ENCODE data around the gene NNMT.

Gene NNMT

GRCh38 chr11:114342476-114342875 lies 46.3 kb downstream of the NNMT start:
- H3K27ac ChIP-seq = no peak overlapping the region
- no peak for DNase-seq (ENCODE audit: low read depth, low spot score)

GRCh38 chr11:114343020-114343419 lies 46.8 kb downstream of the NNMT start:
- DNase-seq (ENCODE audit: low read depth, low spot score) = no peak
- H3K27ac ChIP-seq = no peak overlapping the region

- no peak for DNase-seq (ENCODE audit: low read depth, low spot score)
- no peak overlapping the region for H3K27ac ChIP-seq
These were observed 47.3 kb downstream of the NNMT start for GRCh38 chr11:114343493-114343892.

GRCh38 chr11:114344494-114344893 lies 48.3 kb downstream of the NNMT start:
- no peak overlapping the region for H3K27ac ChIP-seq
- no peak for DNase-seq (ENCODE audit: low read depth, low spot score)

- no peak for DNase-seq (ENCODE audit: low read depth, low spot score)
These were observed 49.5 kb downstream of the NNMT start for GRCh38 chr11:114345575-114346222.

GRCh38 chr11:114346709-114347141 lies 50.5 kb downstream of the NNMT start:
- no peak overlapping the region for H3K27ac ChIP-seq
- DNase-seq (ENCODE audit: low read depth, low spot score) = no peak

More at GRCh38 chr11:114345575-114346222, 49.5 kb downstream of the NNMT start:
- no peak overlapping the region for H3K27ac ChIP-seq

GRCh38 chr11:114348200-114349191 lies 52.3 kb downstream of the NNMT start:
- peak; percentile 20 for DNase-seq (ENCODE audit: low read depth, low spot score)
- no peak overlapping the region for H3K27ac ChIP-seq

GRCh38 chr11:114350022-114350421 lies 53.8 kb downstream of the NNMT start:
- DNase-seq (ENCODE audit: low read depth, low spot score) = no peak
- no peak overlapping the region for H3K27ac ChIP-seq

- H3K27ac ChIP-seq = no peak overlapping the region
- DNase-seq (ENCODE audit: low read depth, low spot score) = no peak
These were observed 57.2 kb downstream of the NNMT start for GRCh38 chr11:114353443-114353842.

GRCh38 chr11:114354076-114354475 lies 57.9 kb downstream of the NNMT start:
- no peak overlapping the region for H3K27ac ChIP-seq
- peak; percentile 90 for DNase-seq (ENCODE audit: low read depth, low spot score)

GRCh38 chr11:114358716-114359115 lies 62.5 kb downstream of the NNMT start:
- H3K27ac ChIP-seq = peak overlapping the region; percentile 67
- peak; percentile 16 for DNase-seq (ENCODE audit: low read depth, low spot score)

- no peak for DNase-seq (ENCODE audit: low read depth, low spot score)
- peak overlapping the region; percentile 67 for H3K27ac ChIP-seq
These were observed 63.1 kb downstream of the NNMT start for GRCh38 chr11:114359342-114359741.

GRCh38 chr11:114362326-114362725 lies 66.1 kb downstream of the NNMT start:
- H3K27ac ChIP-seq = no peak overlapping the region
- DNase-seq (ENCODE audit: low read depth, low spot score) = no peak

GRCh38 chr11:114362958-114363357 lies 66.8 kb downstream of the NNMT start:
- H3K27ac ChIP-seq = no peak overlapping the region
- no peak for DNase-seq (ENCODE audit: low read depth, low spot score)

Data from epithelial cell of prostate (primary cell).